GM06990 (cell line): ENCODE measurements around the gene CADPS2.

Source experiments
- DNase-seq: peaks from one replicate; pipeline ENCODE4 v3.0.0-alpha.2; 2011; ENCODE audit not compliant: insufficient read length; ENCODE audit errors: extremely low read depth
- H3K27me3 ChIP-seq: replicated peaks from 2 replicates; pipeline ENCODE4 v1.6.0; 2011; ENCODE audit warnings: low read length; ENCODE audit not compliant: control insufficient read depth, insufficient read depth
- H3K36me3 ChIP-seq: 2 replicates; pipeline ENCODE4 v1.5.1; 2011; ENCODE audit warnings: low read length; ENCODE audit not compliant: control insufficient read depth, insufficient read depth
- H3K4me3 ChIP-seq: replicated peaks from 2 replicates; pipeline ENCODE4 v1.5.1; 2011; ENCODE audit warnings: low read depth, mild to moderate bottlenecking, control low read depth, low read length
- TF ChIP-seq, protein P1 (sequence below): IDR thresholded peaks from 2 replicates; pipeline ENCODE4 v1.5.1; 2011; ENCODE audit warnings: low read length, control low read depth, mild to moderate bottlenecking, inconsistent platforms; ENCODE audit not compliant: insufficient read depth, poor library complexity, severe bottlenecking

Gene CADPS2

DNA sequence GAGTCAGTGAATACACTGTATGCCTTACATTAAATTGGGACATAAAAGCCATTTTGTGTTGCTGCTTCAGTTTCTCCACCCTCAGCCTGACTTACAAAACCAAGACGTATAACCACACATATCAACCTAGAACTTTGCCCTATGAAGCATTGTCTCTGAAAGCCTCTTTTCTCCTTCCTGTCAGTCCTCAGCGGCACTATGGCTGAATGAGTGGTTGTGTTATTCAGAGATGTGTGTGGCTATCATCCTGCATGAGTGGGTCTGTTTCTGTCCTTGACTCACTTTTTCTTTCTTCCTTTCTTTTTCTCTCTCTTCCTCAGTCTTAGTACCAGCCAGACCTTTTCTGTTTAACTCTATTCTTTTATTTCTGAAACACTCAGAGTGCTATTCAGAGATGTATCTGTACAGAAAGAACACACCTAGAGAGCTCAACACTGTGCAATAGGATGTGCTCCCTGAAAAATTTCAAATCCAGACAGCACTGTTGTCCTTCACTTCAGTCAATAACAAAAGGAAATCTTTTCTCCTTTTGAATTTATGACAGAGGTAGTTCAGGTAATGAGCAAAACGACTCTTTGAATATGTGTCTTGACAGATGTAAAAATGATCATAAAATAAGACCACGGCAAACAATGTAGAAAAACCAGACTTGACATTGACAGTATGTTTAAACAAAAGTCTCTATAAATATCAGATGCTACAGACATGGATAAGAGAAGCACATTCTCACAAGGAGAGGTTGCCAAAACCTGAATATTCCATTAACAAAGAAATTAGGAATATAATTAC, 418.4 kb downstream of the CADPS2 start:
- Histone ChIP-seq H3K36me3 (no peaks in the 10 kb centered on the region), H3K4me3 (no peak overlapping the region), H3K27me3 (no peaks in the 10 kb centered on the region)
- no peak for DNase-seq
- TF ChIP-seq, protein P1, sequence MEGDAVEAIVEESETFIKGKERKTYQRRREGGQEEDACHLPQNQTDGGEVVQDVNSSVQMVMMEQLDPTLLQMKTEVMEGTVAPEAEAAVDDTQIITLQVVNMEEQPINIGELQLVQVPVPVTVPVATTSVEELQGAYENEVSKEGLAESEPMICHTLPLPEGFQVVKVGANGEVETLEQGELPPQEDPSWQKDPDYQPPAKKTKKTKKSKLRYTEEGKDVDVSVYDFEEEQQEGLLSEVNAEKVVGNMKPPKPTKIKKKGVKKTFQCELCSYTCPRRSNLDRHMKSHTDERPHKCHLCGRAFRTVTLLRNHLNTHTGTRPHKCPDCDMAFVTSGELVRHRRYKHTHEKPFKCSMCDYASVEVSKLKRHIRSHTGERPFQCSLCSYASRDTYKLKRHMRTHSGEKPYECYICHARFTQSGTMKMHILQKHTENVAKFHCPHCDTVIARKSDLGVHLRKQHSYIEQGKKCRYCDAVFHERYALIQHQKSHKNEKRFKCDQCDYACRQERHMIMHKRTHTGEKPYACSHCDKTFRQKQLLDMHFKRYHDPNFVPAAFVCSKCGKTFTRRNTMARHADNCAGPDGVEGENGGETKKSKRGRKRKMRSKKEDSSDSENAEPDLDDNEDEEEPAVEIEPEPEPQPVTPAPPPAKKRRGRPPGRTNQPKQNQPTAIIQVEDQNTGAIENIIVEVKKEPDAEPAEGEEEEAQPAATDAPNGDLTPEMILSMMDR, result no peak

DNA sequence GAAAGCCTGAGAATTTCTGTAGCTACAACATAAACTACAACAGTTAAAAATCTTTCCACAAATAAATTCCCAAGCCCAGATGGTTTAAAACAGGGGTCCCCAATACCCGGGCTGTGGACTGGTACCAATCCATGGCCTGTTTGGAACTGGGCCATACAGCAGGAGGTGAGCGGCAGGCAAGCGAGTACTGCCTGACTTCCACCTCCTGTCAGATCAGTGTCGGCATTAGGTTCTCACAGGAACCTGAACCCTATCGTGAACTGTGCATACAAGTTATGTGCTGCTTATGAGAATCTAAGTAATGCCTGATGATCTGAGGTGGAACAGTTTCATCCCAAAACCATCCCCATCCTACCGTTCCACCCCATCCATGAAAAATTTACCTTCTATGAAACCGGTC, 421.0 kb downstream of the CADPS2 start:
- no peak for DNase-seq
- H3K4me3 ChIP-seq, result no peak overlapping the region
- H3K36me3 ChIP-seq, result no peaks in the 10 kb centered on the region
- TF ChIP-seq, protein P1, result no peak
- no peaks in the 10 kb centered on the region for H3K27me3 ChIP-seq

DNA sequence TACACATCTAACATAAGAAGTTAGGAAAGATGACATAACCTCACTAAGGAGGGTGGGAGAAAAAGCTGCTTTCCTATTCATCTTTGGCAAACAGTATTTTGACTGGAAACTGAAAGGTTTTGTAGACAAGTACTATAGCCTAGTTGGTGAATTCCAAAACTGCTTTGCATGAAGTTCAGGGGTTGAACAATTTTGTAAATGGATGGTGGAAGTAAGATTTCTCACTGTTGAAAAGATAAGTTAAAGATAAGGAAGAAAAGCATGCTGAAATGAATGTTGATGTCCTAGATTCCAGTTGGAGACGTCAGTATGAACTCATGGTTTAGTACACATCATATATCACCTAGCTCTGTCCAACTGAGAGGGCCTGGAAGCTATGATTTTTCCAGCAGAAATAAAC, 422.6 kb downstream of the CADPS2 start:
- H3K4me3 ChIP-seq, result no peak overlapping the region
- H3K36me3 ChIP-seq, result no peaks in the 10 kb centered on the region
- no peak for DNase-seq
- TF ChIP-seq, protein P1, result no peak
- no peaks in the 10 kb centered on the region for H3K27me3 ChIP-seq

DNA sequence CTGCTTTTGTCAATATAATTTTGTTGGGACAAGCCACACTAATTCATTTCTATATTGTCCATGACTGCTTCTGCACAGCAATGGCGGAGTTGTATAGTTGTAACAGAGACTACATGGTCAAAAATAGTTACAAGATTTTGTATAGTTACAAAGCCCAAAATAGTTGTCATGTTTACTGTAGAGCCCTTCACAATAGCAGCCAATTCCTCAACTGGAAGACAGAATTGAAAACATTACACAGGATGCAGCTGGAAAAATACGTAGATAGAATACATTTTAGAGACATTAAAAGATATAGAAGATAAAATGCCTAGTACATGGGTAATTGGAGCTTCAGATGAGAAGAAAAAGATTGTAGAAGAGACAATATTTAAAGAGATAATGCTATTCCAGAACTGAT, 425.3 kb downstream of the CADPS2 start:
- no peak for DNase-seq
- Histone ChIP-seq H3K36me3 (no peaks in the 10 kb centered on the region), H3K4me3 (no peak overlapping the region), H3K27me3 (no peaks in the 10 kb centered on the region)
- TF ChIP-seq, protein P1, result no peak

DNA sequence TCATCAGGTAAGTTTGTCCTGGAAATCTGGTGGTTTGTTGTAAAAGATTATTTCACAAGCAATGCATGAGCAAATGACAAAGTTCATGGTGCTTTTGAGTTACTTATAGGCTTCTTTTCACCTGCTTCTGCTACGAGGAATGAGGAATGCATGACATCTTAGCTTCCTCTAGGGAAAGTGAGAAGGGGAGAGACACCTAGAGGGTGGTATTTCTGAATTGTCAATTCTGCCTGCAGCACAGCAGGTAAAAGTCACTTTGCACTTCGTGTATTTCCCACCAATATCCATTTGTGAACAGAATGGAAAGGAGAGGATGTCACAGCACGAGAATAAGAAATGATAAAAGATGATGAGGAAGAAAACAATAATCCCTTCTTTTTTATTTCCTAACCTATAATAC, 428.3 kb downstream of the CADPS2 start:
- Histone ChIP-seq H3K27me3 (no peaks in the 10 kb centered on the region), H3K4me3 (no peak overlapping the region), H3K36me3 (no peaks in the 10 kb centered on the region)
- DNase-seq, result no peak
- TF ChIP-seq, protein P1, result no peak
